MV-4-11 (cell line): ENCODE results near the gene SLC39A8.
A peak's percentile ranks its signal among the peaks of the same experiment; 100 is the strongest.
"Not testable (repeated sequence)": the region's sequence is repeated elsewhere in the genome, so short reads cannot be mapped to it uniquely, and the experiment has no call there.

ENCODE experiments used
- DNase-seq: peaks from one replicate; lab custom pipeline; 2025; lab: John Stamatoyannopoulos, UW

SLC39A8 gene

GRCh38 chr4:102299354-102300107 is 45.8 kb downstream of the SLC39A8 start:
- peak; percentile 40 for DNase-seq

- DNase-seq: peak; percentile 88
Observed at GRCh38 chr4:102298716-102299115, 46.6 kb downstream of the SLC39A8 start.

GRCh38 chr4:102295153-102295862 is 50.0 kb downstream of the SLC39A8 start:
- DNase-seq: no peak

GRCh38 chr4:102288497-102288896 is 56.8 kb downstream of the SLC39A8 start:
- no peak for DNase-seq

GRCh38 chr4:102285831-102286230 is 59.5 kb downstream of the SLC39A8 start:
- DNase-seq: no peak

- DNase-seq: no peak
Observed at GRCh38 chr4:102281171-102281839, 64.0 kb downstream of the SLC39A8 start.

- DNase-seq: not testable (repeated sequence)
Observed at GRCh38 chr4:102273317-102273716, 72.0 kb downstream of the SLC39A8 start.

GRCh38 chr4:102272318-102272717 is 73.0 kb downstream of the SLC39A8 start:
- DNase-seq: no peak

- no peak for DNase-seq
Observed at GRCh38 chr4:102268355-102268754, 76.9 kb downstream of the SLC39A8 start.

GRCh38 chr4:102263024-102263787 is 82.1 kb downstream of the SLC39A8 start:
- DNase-seq: peak; percentile 21

- DNase-seq: no peak
Observed at GRCh38 chr4:102259702-102260101, 85.6 kb downstream of the SLC39A8 start.

- DNase-seq: no peak
Observed at GRCh38 chr4:102259081-102259480, 86.2 kb downstream of the SLC39A8 start.

GRCh38 chr4:102256321-102256720 is 89.0 kb downstream of the SLC39A8 start:
- no peak for DNase-seq

GRCh38 chr4:102253860-102254259 is 91.4 kb downstream of the SLC39A8 start:
- DNase-seq: no peak

GRCh38 chr4:102252171-102252570 is 93.1 kb downstream of the SLC39A8 start:
- no peak for DNase-seq

GRCh38 chr4:102250341-102250740 is 94.9 kb downstream of the SLC39A8 start:
- no peak for DNase-seq

GRCh38 chr4:102247041-102247440 is 98.2 kb downstream of the SLC39A8 start:
- no peak for DNase-seq

- no peak for DNase-seq
Observed at GRCh38 chr4:102246416-102246815, 98.9 kb downstream of the SLC39A8 start.

- no peak for DNase-seq
Observed at GRCh38 chr4:102244878-102245535, 100.3 kb downstream of the SLC39A8 start.

GRCh38 chr4:102243296-102243695 is 102.0 kb downstream of the SLC39A8 start:
- DNase-seq: not testable (repeated sequence)

GRCh38 chr4:102234243-102234838 is 110.9 kb downstream of the SLC39A8 start:
- DNase-seq: no peak
